HL-60 (cell line): ENCODE data around the gene SLC35E3.

ENCODE experiments used
- POLR2AphosphoS5 ChIP-seq: IDR thresholded peaks from 2 replicates; pipeline ENCODE4 v1.6.1; 2012; ENCODE audit warnings: low read depth
- REST ChIP-seq: IDR thresholded peaks from 2 replicates; pipeline ENCODE4 v1.6.1; 2012; ENCODE audit warnings: low read depth; ENCODE audit not compliant: insufficient replicate concordance

DNA sequence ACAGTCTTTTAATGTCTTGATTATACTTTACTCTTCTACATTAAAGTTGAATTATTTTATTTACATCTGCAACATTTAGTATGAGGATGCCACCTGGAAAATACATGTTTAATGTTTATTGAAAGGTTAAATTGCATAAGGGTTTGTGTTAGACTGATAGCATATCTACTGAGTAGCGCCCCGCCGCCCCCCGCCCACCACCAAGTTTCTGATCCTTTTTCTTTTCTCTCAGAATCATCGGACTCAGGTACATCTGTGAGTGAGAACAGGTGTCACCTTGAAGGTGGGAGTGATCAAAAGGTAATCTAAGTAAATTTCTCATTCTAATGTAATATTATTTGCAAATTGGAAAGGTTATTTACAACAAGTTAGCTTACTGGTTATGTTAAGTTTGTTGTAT lies 78.2 kb downstream of the SLC35E3 start:
- TF ChIP-seq REST (no peak), POLR2AphosphoS5 (no peak)
